Measurements from ENCODE around the gene SEC14L5. TPM values are rescaled to one million over a fixed set of nuclear protein-coding genes. Genes with fewer than 3 reads are reported as not detected.
"Not testable (repeated sequence)": the region's sequence is repeated elsewhere in the genome, so short reads cannot be mapped to it uniquely, and the experiment has no call there.

The SEC14L5 gene
- total RNA-seq, 1 donor, result under 0.01 TPM

- no peak for DNase-seq (ENCODE audit: insufficient read length, low spot score, missing footprints)
- Histone ChIP-seq H3K36me3 (ENCODE audit: insufficient read depth, low read length) (no peaks in the 10 kb centered on the region), H3K9me3 (ENCODE audit: low read depth, low read length) (no peaks in the 10 kb centered on the region), H3K27me3 (ENCODE audit: insufficient read depth, low read length) (peaks cover 3% of the 10 kb centered on the region), H4K20me1 (ENCODE audit: insufficient read depth, low read length) (no peaks in the 10 kb centered on the region), H2AFZ (ENCODE audit: low read length) (no peak overlapping the region), H3K27ac (ENCODE audit: low read depth, low read length) (no peak overlapping the region), H3K4me1 (ENCODE audit: insufficient read depth, low read length) (peaks cover 14% of the 10 kb centered on the region), H3K4me2 (ENCODE audit: insufficient read depth, low read length) (no peak overlapping the region), H3K4me3 (ENCODE audit: insufficient read depth, low read length) (no peak overlapping the region), H3K79me2 (ENCODE audit: insufficient read depth, low read length) (no peaks in the 10 kb centered on the region)
- no peak for TF ChIP-seq CTCF (IDR thresholded peaks at IDR 0.05; ENCODE audit: extremely low read depth, low read depth, low read length)
These were observed 85.9 kb downstream of the SEC14L5 start for GRCh38 chr16:5044011-5044540.

- not testable (repeated sequence) for H3K79me2 ChIP-seq (ENCODE audit: insufficient read depth, low read length); H4K20me1 ChIP-seq (ENCODE audit: insufficient read depth, low read length); H3K4me2 ChIP-seq (ENCODE audit: insufficient read depth, low read length); H3K36me3 ChIP-seq (ENCODE audit: insufficient read depth, low read length); H3K9me3 ChIP-seq (ENCODE audit: low read depth, low read length); H2AFZ ChIP-seq (ENCODE audit: low read length); H3K4me3 ChIP-seq (ENCODE audit: insufficient read depth, low read length); H3K27me3 ChIP-seq (ENCODE audit: insufficient read depth, low read length); H3K27ac ChIP-seq (ENCODE audit: low read depth, low read length); DNase-seq (ENCODE audit: insufficient read length, low spot score, missing footprints)
- H3K4me1 ChIP-seq (ENCODE audit: insufficient read depth, low read length), result peaks cover 14% of the 10 kb centered on the region
These were observed 86.5 kb downstream of the SEC14L5 start for GRCh38 chr16:5044581-5044980.

GRCh38 chr16:5045499-5046115, 87.5 kb downstream of the SEC14L5 start:
- H3K27ac ChIP-seq (ENCODE audit: low read depth, low read length), result no peak overlapping the region
- TF ChIP-seq CTCF (IDR thresholded peaks at IDR 0.05; ENCODE audit: extremely low read depth, low read depth, low read length), result no peak
- no peak for DNase-seq (ENCODE audit: insufficient read length, low spot score, missing footprints)
- peaks cover 3% of the 10 kb centered on the region for H3K27me3 ChIP-seq (ENCODE audit: insufficient read depth, low read length)
- H2AFZ ChIP-seq (ENCODE audit: low read length), result no peak overlapping the region
- H3K4me3 ChIP-seq (ENCODE audit: insufficient read depth, low read length), result no peak overlapping the region
- H3K36me3 ChIP-seq (ENCODE audit: insufficient read depth, low read length), result no peaks in the 10 kb centered on the region
- peaks cover 14% of the 10 kb centered on the region for H3K4me1 ChIP-seq (ENCODE audit: insufficient read depth, low read length)
- no peak overlapping the region for H3K4me2 ChIP-seq (ENCODE audit: insufficient read depth, low read length)
- H4K20me1 ChIP-seq (ENCODE audit: insufficient read depth, low read length), result no peaks in the 10 kb centered on the region
- no peaks in the 10 kb centered on the region for H3K9me3 ChIP-seq (ENCODE audit: low read depth, low read length)
- H3K79me2 ChIP-seq (ENCODE audit: insufficient read depth, low read length), result no peaks in the 10 kb centered on the region

GRCh38 chr16:5046914-5047313, 88.8 kb downstream of the SEC14L5 start:
- no peak for TF ChIP-seq CTCF (IDR thresholded peaks at IDR 0.05; ENCODE audit: extremely low read depth, low read depth, low read length)
- Histone ChIP-seq H2AFZ (ENCODE audit: low read length) (no peak overlapping the region), H3K4me1 (ENCODE audit: insufficient read depth, low read length) (peaks cover 6% of the 10 kb centered on the region), H3K79me2 (ENCODE audit: insufficient read depth, low read length) (no peaks in the 10 kb centered on the region), H3K4me2 (ENCODE audit: insufficient read depth, low read length) (no peak overlapping the region), H4K20me1 (ENCODE audit: insufficient read depth, low read length) (no peaks in the 10 kb centered on the region), H3K27me3 (ENCODE audit: insufficient read depth, low read length) (peaks cover 5% of the 10 kb centered on the region), H3K9me3 (ENCODE audit: low read depth, low read length) (no peaks in the 10 kb centered on the region), H3K27ac (ENCODE audit: low read depth, low read length) (no peak overlapping the region), H3K4me3 (ENCODE audit: insufficient read depth, low read length) (no peak overlapping the region), H3K36me3 (ENCODE audit: insufficient read depth, low read length) (no peaks in the 10 kb centered on the region)
- no peak for DNase-seq (ENCODE audit: insufficient read length, low spot score, missing footprints)

Measured in osteoblast (primary cell).